OCI-LY7 (cell line): ENCODE results near the gene IMPA2. TPM values are rescaled to one million over a fixed set of nuclear protein-coding genes. Genes with fewer than 3 reads are reported as not detected.

ENCODE experiments used
- BruUV-seq: library from RNA; stranded (reverse); fragments of 400-500 nt; replicated peaks from 2 replicates; lab custom pipeline; 2021; lab: Mats Ljungman, UMichigan
- CTCF ChIA-PET: fragments of 300-600 bp; sonication (Branson Sonifier 250); formaldehyde crosslinking; loops from one replicate; lab custom pipeline; 2022; ENCODE audit warnings: antibody characterized with exemption; ENCODE audit not compliant: unreplicated experiment; lab: Charles Lee
- POLR2A ChIA-PET: fragments of 300-600 bp; sonication (Branson Sonifier 250); formaldehyde crosslinking; loops from one replicate; lab custom pipeline; 2022; ENCODE audit warnings: antibody characterized with exemption; lab: Charles Lee
- DNase-seq: peaks from one replicate; pipeline ENCODE4 v3.0.0-alpha.2; 2015; ENCODE audit warnings: low spot score
- H2AFZ ChIP-seq: fragments of 200-600 bp; sonication (generic), shearing (Covaris generic); 2 replicates; pipeline ENCODE4 v1.6.1; 2014; ENCODE audit warnings: mild to moderate bottlenecking, antibody characterized with exemption, low read length, moderate library complexity
- H3K27ac ChIP-seq: fragments of 200-600 bp; sonication (generic); 2 replicates; pipeline ENCODE4 v1.5.1; 2014; ENCODE audit warnings: mixed run types, low read depth, mild to moderate bottlenecking, moderate library complexity, low read length, inconsistent platforms; ENCODE audit not compliant: poor library complexity, severe bottlenecking
- H3K36me3 ChIP-seq: fragments of 200-600 bp; sonication (generic); 2 replicates; pipeline ENCODE4 v1.6.1; 2014; ENCODE audit warnings: mild to moderate bottlenecking, antibody characterized with exemption, low read length, moderate library complexity, mixed read lengths; ENCODE audit not compliant: insufficient read depth
- H3K4me1 ChIP-seq: fragments of 200-600 bp; sonication (generic); 2 replicates; pipeline ENCODE4 v1.5.1; 2014; ENCODE audit warnings: mild to moderate bottlenecking, low read length; ENCODE audit not compliant: insufficient read depth, poor library complexity, severe bottlenecking
- H3K4me2 ChIP-seq: fragments of 200-600 bp; sonication (generic); 2 replicates; pipeline ENCODE4 v1.6.1; 2014; ENCODE audit warnings: mild to moderate bottlenecking, low read length
- H3K4me3 ChIP-seq: fragments of 200-600 bp; sonication (generic); 2 replicates; pipeline ENCODE4 v1.5.1; 2014; ENCODE audit warnings: mild to moderate bottlenecking, low read depth, low read length; ENCODE audit not compliant: poor library complexity, severe bottlenecking
- H3K79me2 ChIP-seq: fragments of 200-600 bp; sonication (generic); 2 replicates; pipeline ENCODE4 v1.6.1; 2016; ENCODE audit warnings: low read depth, mild to moderate bottlenecking, low read length, moderate library complexity, mixed read lengths; ENCODE audit not compliant: insufficient read depth
- H3K9me2 ChIP-seq: fragments of 200-600 bp; sonication (generic); 2 replicates; pipeline ENCODE4 v1.6.1; 2016; ENCODE audit warnings: mild to moderate bottlenecking, low read length, mixed read lengths; ENCODE audit not compliant: insufficient read depth
- H3K9me3 ChIP-seq: fragments of 200-600 bp; sonication (generic); 2 replicates; pipeline ENCODE4 v1.6.1; 2014; ENCODE audit warnings: mild to moderate bottlenecking, mixed run types, low read length, mixed read lengths
- H4K20me1 ChIP-seq: fragments of 200-600 bp; sonication (generic); 2 replicates; pipeline ENCODE4 v1.6.1; 2014; ENCODE audit warnings: mild to moderate bottlenecking, antibody characterized with exemption, low read length, moderate library complexity, mixed read lengths; ENCODE audit not compliant: insufficient read depth
- CTCF ChIP-seq: fragments of 200-600 bp; sonication (generic); conservative IDR thresholded peaks from 2 replicates; pipeline ENCODE4 v1.5.1; 2014; ENCODE audit warnings: mild to moderate bottlenecking, antibody characterized with exemption, low read length, moderate library complexity, mixed read lengths
- EZH2phosphoT487 ChIP-seq: fragments of 200-600 bp; sonication (generic); IDR thresholded peaks from 2 replicates; pipeline ENCODE4 v1.6.1; 2018; ENCODE audit warnings: low read depth, borderline replicate concordance, mild to moderate bottlenecking, mixed run types, antibody characterized with exemption, low read length, moderate library complexity, mixed read lengths
- intact Hi-C: fragments of 100-400 bp; cut with micrococcal nuclease; formaldehyde crosslinking; loops from one replicate; pipeline ENCODE4 v1.10.0; 2022; ENCODE audit not compliant: unreplicated experiment
- total RNA-seq, 2 experiments: library from RNA; depleted of rRNA in 1 of 2; stranded (reverse); fragments of >200 nt in 1 of 2; shearing (Covaris generic) in 1 of 2; gene quantifications; 2 replicates each; pipeline ENCODE4 v1.2.3, GENCODE V29; 2014 to 2022

The IMPA2 gene
- total RNA-seq, 2 experiments from 2014 or later: 51.9 to 59.0 TPM

GRCh38 chr18:11983592-11983991, 2.3 kb downstream of the IMPA2 start:
- Histone ChIP-seq H3K4me3 (no peak overlapping the region), H3K4me1 (peaks cover 15% of the 10 kb centered on the region), H3K27ac (no peak overlapping the region), H3K9me3 (no peaks in the 10 kb centered on the region), H3K79me2 (no peaks in the 10 kb centered on the region), H3K4me2 (peak overlapping the region; percentile 13), H3K36me3 (no peaks in the 10 kb centered on the region), H3K9me2 (no peaks in the 10 kb centered on the region), H2AFZ (no peak overlapping the region), H4K20me1 (0 out of 2 replicates have a peak, but pooled peaks cover 3% of the 10 kb centered on the region)
- POLR2A ChIA-PET: interaction anchor here (0.6 to 1.9 kb wide), 2 partner anchors 13 to 382 kb away, joined by 3 to 12 read pairs; no protein-coding TSS in a partner anchor
- CTCF ChIA-PET: no interaction called here
- no peak for TF ChIP-seq EZH2phosphoT487
- TF ChIP-seq CTCF: no peak
- intact Hi-C loops: no loop called here
- no TSS peak for BruUV-seq
- DNase-seq: no peak

GRCh38 chr18:11984091-11984490, 2.8 kb downstream of the IMPA2 start:
- intact Hi-C loops: no loop called here
- Histone ChIP-seq H3K79me2 (no peaks in the 10 kb centered on the region), H2AFZ (no peak overlapping the region), H3K36me3 (no peaks in the 10 kb centered on the region), H3K9me3 (no peaks in the 10 kb centered on the region), H3K4me3 (no peak overlapping the region), H3K9me2 (no peaks in the 10 kb centered on the region), H3K4me2 (no peak overlapping the region; the same call in 1 of the 2 replicates), H3K4me1 (peaks cover 15% of the 10 kb centered on the region), H3K27ac (no peak overlapping the region), H4K20me1 (0 out of 2 replicates have a peak, but pooled peaks cover 3% of the 10 kb centered on the region)
- BruUV-seq: no TSS peak
- no peak for DNase-seq
- ChIA-PET POLR2A (no interaction called here), CTCF (no interaction called here)
- no peak for TF ChIP-seq CTCF
- no peak for TF ChIP-seq EZH2phosphoT487

- no peaks in the 10 kb centered on the region for H3K36me3 ChIP-seq
- no peaks in the 10 kb centered on the region for H3K79me2 ChIP-seq
- H2AFZ ChIP-seq: no peak overlapping the region
- intact Hi-C loops: no loop called here
- H3K27ac ChIP-seq: no peak overlapping the region
- H3K9me2 ChIP-seq: no peaks in the 10 kb centered on the region
- ChIA-PET POLR2A (interaction anchor here (0.7 kb wide), 1 partner anchor 10 kb away, joined by 3 read pairs; no protein-coding TSS in a partner anchor), CTCF (no interaction called here)
- no peak overlapping the region for H3K4me3 ChIP-seq
- TF ChIP-seq EZH2phosphoT487 (no peak), CTCF (no peak)
- no peak for DNase-seq
- H3K4me1 ChIP-seq: peaks cover 6% of the 10 kb centered on the region
- no peak overlapping the region for H3K4me2 ChIP-seq
- TSS peak; percentile 31 for BruUV-seq
- 0 out of 2 replicates have a peak, but pooled peaks cover 3% of the 10 kb centered on the region for H4K20me1 ChIP-seq
- no peaks in the 10 kb centered on the region for H3K9me3 ChIP-seq
Observed at GRCh38 chr18:11985586-11985985, 4.3 kb downstream of the IMPA2 start.
